HepG2 (cell line): ENCODE results near the gene MICB. TPM values are rescaled to one million over a fixed set of nuclear protein-coding genes. Genes with fewer than 3 reads are reported as not detected.

Experiments used
- ATF1 ChIP-seq: IDR thresholded peaks from 2 replicates; pipeline ENCODE4 v1.6.1; 2016; ENCODE audit warnings: mild to moderate bottlenecking, control low read depth
- CEBPZ ChIP-seq: IDR thresholded peaks from 2 replicates; pipeline ENCODE4 v1.6.1; 2012; ENCODE audit warnings: low read length, improper control_type of control experiment
- JARID2 ChIP-seq: sonication (generic); formaldehyde crosslinking; IDR thresholded peaks from 2 replicates; pipeline ENCODE4 v1.8.1; 2023; ENCODE audit warnings: missing genetic modification reagents, inconsistent platforms; ENCODE audit not compliant: insufficient replicate concordance
- NR2F6 ChIP-seq, 2 experiments: IDR thresholded peaks; 2 replicates each; pipeline ENCODE4 v1.6.1; 2016; ENCODE audit warnings: antibody characterized with exemption in 1 of 2, mild to moderate bottlenecking in 1 of 2
- SMAD3 ChIP-seq: sonication (generic); formaldehyde crosslinking; IDR thresholded peaks from 2 replicates; pipeline ENCODE4 v1.4.0; 2020; ENCODE audit warnings: missing genetic modification reagents
- SSRP1 ChIP-seq: IDR thresholded peaks from 2 replicates; pipeline ENCODE4 v1.6.1; 2016; ENCODE audit warnings: control low read depth
- TCF12 ChIP-seq, 2 experiments: fragments of 450-650 bp in 1 of 2; sonication (generic) in 1 of 2; formaldehyde crosslinking in 1 of 2; IDR thresholded peaks; 2 replicates each; pipeline versions ENCODE4 v1.6.1 to v1.8.0; 2017 to 2022; ENCODE audit warnings: antibody characterized with exemption in 1 of 2, mild to moderate bottlenecking in 1 of 2, missing genetic modification reagents in 1 of 2, moderate library complexity in 1 of 2
- TFDP2 ChIP-seq: sonication (generic); formaldehyde crosslinking; IDR thresholded peaks from 2 replicates; pipeline ENCODE4 v1.4.0; 2020; ENCODE audit warnings: missing genetic modification reagents
- ZBTB46 ChIP-seq: sonication (generic); formaldehyde crosslinking; IDR thresholded peaks from 2 replicates; pipeline ENCODE4 v1.4.0; 2020; ENCODE audit warnings: mild to moderate bottlenecking, missing genetic modification reagents, borderline replicate concordance
- ZGPAT ChIP-seq: IDR thresholded peaks from 2 replicates; pipeline ENCODE4 v1.6.1; 2016; ENCODE audit warnings: mild to moderate bottlenecking
- ZNF292 ChIP-seq: sonication (generic); formaldehyde crosslinking; IDR thresholded peaks from 2 replicates; pipeline ENCODE4 v1.8.1; 2022; ENCODE audit warnings: mild to moderate bottlenecking, low read depth, missing genetic modification reagents, borderline replicate concordance
- ZNF362 ChIP-seq: sonication (generic); formaldehyde crosslinking; IDR thresholded peaks from 2 replicates; pipeline ENCODE4 v1.4.0; 2020; ENCODE audit warnings: missing genetic modification reagents, mild to moderate bottlenecking, borderline replicate concordance
- ZNF446 ChIP-seq: sonication (generic); formaldehyde crosslinking; IDR thresholded peaks from 2 replicates; pipeline ENCODE4 v1.5.0; 2020; ENCODE audit warnings: mild to moderate bottlenecking, missing genetic modification reagents
- ZNF550 ChIP-seq: sonication (generic); formaldehyde crosslinking; IDR thresholded peaks from 2 replicates; pipeline ENCODE4 v1.4.0; 2020; ENCODE audit warnings: mild to moderate bottlenecking, missing genetic modification reagents, borderline replicate concordance
- ZNF570 ChIP-seq: sonication (generic); formaldehyde crosslinking; IDR thresholded peaks from 2 replicates; pipeline ENCODE4 v1.4.0; 2020; ENCODE audit warnings: mild to moderate bottlenecking, missing genetic modification reagents, borderline replicate concordance
- ZNF800 ChIP-seq: sonication (generic); formaldehyde crosslinking; IDR thresholded peaks from 2 replicates; pipeline ENCODE4 v1.4.0; 2020; ENCODE audit warnings: missing genetic modification reagents
- polyA plus RNA-seq, 8 experiments: library from polyadenylated mRNA; depleted of rRNA in 3 of 8; stranded (reverse) in 7 of 8; unstranded in 1 of 8; fragments of >200 nt; fragmentation: Illumina TruSeq in 4 of 8; extraction: Trizol in 4 of 8; gene quantifications; 2 replicates each; pipeline versions ENCODE4 v1.2.1 to v1.2.3, GENCODE V29; 2011 to 2016; ENCODE audit warnings: low read depth in 4 of 8, missing spikeins in 1 of 8, mixed read lengths in 1 of 8; ENCODE audit not compliant: insufficient read depth in 1 of 8
- total RNA-seq, 5 experiments: library from RNA; depleted of rRNA; stranded (reverse); fragments of >200 nt; fragmentation: Illumina TruSeq; extraction: Trizol; gene quantifications; 2 replicates each; pipeline ENCODE4 v1.2.3, GENCODE V29; 2016; ENCODE audit warnings: low read depth in 1 of 5

Gene MICB
- total and polyA plus RNA-seq, 2 of the 13 experiments (the other 11 are each of a cell fraction or from before 2014, with no cell fraction given): 12.5 to 12.8 TPM

- no peak for TF ChIP-seq ZNF446 (CRISPR knock-in tag)
- peak; percentile 84 for TF ChIP-seq ZGPAT (CRISPR knock-in tag)
- no peak for TF ChIP-seq CEBPZ
- TF ChIP-seq SSRP1 (CRISPR knock-in tag): peak; percentile 83; the same call in 1 of the 2 replicates
- TF ChIP-seq ZBTB46 (CRISPR knock-in tag): no peak
- TF ChIP-seq ZNF550 (CRISPR knock-in tag): no peak
- peak; percentile 74 for TF ChIP-seq ATF1 (CRISPR knock-in tag)
- peak; percentile 39 for TF ChIP-seq ZNF800
- no peak for TF ChIP-seq JARID2
- TF ChIP-seq ZNF570 (CRISPR knock-in tag): 0 out of 2 replicates have a peak, but pooled peaks have one; percentile 38
- peak; percentile 12; the same call in 1 of the 2 replicates for TF ChIP-seq NR2F6 (IDR thresholded peaks at IDR 0.05)
- TF ChIP-seq NR2F6 (CRISPR knock-in tag; IDR thresholded peaks at IDR 0.05): peak; percentile 56
- peak; percentile 98 for TF ChIP-seq TFDP2 (CRISPR knock-in tag)
- no peak for TF ChIP-seq TCF12 (IDR thresholded peaks at IDR 0.05)
- TF ChIP-seq TCF12 (CRISPR knock-in tag; IDR thresholded peaks at IDR 0.05): no peak
- no peak for TF ChIP-seq ZNF362 (CRISPR knock-in tag)
- no peak; the same call in 1 of the 2 replicates for TF ChIP-seq SMAD3 (CRISPR knock-in tag)
- peak; percentile 29; the same call in 1 of the 2 replicates for TF ChIP-seq ZNF292 (CRISPR knock-in tag)
These were observed 43.9 kb downstream of the MICB start, which contains the start of gene DDX39B (continued) for GRCh38 chr6:31541658-31542521.
